Suppressor macrophage treated with lipopolysaccharide for 1 hour (primary cell): ENCODE data around the gene RAD23A.
"Not testable (repeated sequence)": the region's sequence is repeated elsewhere in the genome, so short reads cannot be mapped to it uniquely, and the experiment has no call there.

Experiments
- DNase-seq, 3 donors: peaks; one replicate each; pipeline ENCODE4 v3.0.0-alpha.2; 2020 to 2022

RAD23A gene

DNA sequence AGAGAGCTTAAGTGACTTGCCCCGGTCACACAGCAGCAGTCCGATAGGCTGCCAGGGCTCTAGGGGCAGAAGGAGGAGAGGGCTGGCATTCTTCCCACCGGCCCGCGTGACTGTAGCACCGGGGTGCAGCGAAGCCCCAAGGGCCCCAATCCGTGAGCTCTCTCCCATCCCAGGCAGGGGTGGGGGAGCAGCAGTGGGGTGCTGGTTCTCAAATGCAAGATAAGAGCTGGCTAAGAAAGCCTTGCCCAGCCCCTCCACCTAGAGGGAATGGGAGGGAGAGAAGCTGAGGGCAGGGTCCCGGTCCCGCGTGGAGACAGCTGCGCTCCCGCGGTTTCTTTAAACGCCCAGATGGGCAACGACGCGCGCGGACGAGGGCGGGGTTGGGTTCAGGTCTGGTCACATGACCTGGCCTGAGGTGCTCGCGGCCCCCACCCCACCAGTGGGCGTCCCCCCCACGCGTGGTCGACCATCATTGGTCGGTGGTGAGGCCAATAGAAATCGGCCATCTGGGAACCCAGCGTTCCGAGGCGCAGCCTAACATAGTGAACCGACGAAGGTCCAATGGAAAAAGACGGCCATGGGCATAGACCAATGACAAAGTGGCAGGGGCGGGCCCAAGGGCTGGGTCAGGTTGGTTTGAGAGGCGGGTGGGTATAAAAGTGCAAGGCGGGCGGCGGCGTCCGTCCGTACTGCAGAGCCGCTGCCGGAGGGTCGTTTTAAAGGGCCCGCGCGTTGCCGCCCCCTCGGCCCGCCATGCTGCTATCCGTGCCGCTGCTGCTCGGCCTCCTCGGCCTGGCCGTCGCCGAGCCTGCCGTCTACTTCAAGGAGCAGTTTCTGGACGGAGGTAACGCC lies 7.5 kb upstream of the RAD23A start, which contains the start of gene CALR:
CALR (plus strand) TSS at position 683 of the 852 bp plus-strand sequence; CDS start at position 754, 71 bp downstream.
- DNase-seq: peak; percentile 98 to 99 (median 99)

- peak; percentile 64 to 66 (median 65) for DNase-seq
Measured at GRCh38 chr19:12938779-12939601, 6.7 kb upstream of the RAD23A start.

DNA sequence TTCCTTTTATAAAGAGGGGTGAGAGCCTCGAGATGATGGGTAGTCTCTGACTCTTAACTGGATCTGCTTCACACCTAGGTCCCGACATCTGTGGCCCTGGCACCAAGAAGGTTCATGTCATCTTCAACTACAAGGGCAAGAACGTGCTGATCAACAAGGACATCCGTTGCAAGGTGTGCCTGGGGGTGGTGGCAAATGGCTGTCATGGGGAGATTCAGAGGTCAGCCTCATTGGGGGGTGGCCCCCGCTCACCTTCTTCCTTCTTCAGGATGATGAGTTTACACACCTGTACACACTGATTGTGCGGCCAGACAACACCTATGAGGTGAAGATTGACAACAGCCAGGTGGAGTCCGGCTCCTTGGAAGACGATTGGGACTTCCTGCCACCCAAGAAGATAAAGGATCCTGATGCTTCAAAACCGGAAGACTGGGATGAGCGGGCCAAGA lies 5.7 kb upstream of the RAD23A start:
- DNase-seq: no peak

- no peak for DNase-seq
Measured at GRCh38 chr19:12940897-12941296, 4.8 kb upstream of the RAD23A start.

DNA sequence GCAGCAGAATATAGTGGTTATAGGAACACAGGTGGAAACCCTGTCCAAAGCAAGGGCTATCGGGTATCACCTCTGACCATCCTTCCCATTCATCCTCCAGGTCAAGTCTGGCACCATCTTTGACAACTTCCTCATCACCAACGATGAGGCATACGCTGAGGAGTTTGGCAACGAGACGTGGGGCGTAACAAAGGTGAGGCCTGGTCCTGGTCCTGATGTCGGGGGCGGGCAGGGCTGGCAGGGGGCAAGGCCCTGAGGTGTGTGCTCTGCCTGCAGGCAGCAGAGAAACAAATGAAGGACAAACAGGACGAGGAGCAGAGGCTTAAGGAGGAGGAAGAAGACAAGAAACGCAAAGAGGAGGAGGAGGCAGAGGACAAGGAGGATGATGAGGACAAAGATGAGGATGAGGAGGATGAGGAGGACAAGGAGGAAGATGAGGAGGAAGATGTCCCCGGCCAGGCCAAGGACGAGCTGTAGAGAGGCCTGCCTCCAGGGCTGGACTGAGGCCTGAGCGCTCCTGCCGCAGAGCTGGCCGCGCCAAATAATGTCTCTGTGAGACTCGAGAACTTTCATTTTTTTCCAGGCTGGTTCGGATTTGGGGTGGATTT lies 2.1 kb upstream of the RAD23A start:
- DNase-seq: no peak

GRCh38 chr19:12944104-12944674 lies 1.5 kb upstream of the RAD23A start:
- DNase-seq: no peak

- peak; percentile 74 to 88 (median 77) for DNase-seq
Measured at GRCh38 chr19:12946092-12946721, 545 bp downstream of the RAD23A start.

DNA sequence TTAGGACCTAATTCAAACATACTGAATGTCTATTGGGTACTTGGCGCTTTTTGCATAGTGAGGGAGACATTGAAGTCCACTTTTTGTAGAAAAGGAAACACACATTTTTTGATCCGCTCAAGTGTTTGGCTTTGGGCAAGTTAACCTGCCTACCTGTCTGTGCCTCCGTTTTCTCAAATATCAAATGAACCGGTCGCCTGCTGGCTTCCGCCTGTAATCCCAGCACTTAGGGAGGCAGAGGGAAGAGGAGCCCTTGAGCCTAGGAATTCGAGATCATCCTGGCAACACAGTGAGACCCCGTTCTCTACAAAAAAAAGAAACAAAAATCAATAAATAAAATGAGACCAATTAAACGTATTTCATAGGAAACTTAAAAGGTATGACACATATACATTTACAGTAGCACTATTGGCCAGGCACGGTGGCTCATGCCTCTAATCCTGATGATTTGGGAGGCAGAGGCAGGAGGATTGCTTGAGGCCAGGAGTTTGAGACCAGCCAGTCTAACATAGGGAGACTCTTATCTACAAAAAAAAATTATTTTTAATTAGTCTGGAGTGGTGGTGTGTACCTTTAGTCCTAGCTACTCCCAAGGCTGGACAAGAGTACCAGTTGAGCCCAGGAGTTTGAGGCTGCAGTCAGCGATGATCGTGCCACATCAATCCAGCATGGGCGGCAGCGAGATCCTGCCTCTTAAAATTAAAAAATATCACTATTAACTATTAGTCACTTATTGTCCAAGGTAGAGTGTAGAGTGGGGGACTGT lies 1.3 kb downstream of the RAD23A start:
- DNase-seq: no peak

DNA sequence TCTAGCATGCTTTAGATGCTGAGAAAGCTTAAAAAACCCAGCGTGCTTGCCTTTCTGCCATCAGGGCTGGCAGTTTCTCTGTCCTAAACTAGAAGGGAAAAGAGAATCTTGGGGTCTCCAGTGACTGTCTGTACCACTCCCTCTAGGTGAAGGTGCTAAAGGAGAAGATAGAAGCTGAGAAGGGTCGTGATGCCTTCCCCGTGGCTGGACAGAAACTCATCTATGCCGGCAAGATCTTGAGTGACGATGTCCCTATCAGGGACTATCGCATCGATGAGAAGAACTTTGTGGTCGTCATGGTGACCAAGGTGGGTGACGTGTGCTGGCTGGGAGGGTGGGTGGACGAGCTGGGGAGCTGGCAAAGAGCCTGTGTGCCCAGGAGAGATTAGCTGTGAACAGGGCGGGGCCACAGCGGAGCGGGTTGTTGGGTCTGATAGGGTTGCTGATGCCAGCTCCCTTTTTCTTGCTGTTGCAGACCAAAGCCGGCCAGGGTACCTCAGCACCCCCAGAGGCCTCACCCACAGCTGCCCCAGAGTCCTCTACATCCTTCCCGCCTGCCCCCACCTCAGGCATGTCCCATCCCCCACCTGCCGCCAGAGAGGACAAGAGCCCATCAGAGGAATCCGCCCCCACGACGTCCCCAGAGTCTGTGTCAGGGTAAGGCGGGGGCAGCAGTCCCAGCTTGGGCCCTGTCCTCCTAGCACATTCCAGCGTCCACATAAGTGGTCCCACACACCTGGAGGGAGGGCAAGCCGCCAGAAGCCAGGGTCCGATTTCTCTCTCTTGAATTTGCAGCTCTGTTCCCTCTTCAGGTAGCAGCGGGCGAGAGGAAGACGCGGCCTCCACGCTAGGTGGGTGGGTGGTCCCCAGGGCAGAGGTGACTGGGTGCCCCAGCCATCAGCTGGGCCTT lies 2.3 kb downstream of the RAD23A start:
- DNase-seq: no peak

DNA sequence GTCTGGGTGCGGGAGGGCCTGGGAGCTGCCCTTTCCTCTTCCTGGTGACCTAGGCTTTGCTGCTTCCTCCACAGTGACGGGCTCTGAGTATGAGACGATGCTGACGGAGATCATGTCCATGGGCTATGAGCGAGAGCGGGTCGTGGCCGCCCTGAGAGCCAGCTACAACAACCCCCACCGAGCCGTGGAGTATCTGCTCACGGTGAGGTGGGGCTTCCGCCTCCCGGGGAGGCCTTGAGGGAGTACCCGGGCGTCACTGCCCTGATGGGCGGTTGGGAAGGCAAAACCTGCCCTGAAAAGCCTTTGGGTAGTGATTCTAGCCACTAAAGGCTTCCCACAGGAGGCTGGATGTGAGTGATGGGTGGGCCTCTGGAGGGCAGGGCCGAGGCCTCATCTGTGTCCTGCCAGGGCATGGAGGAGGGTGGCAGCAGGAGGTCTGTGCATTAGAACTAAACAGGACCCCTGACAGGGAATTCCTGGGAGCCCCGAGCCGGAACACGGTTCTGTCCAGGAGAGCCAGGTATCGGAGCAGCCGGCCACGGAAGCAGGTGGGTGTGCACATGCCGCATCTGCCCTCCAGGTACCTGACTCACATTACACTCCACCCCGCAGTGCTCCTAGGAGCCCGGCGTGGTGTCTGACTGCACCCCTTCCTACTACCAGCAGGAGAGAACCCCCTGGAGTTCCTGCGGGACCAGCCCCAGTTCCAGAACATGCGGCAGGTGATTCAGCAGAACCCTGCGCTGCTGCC lies 3.1 kb downstream of the RAD23A start:
- no peak for DNase-seq

GRCh38 chr19:12949363-12950283 lies 4.0 kb downstream of the RAD23A start:
- DNase-seq: no peak

DNA sequence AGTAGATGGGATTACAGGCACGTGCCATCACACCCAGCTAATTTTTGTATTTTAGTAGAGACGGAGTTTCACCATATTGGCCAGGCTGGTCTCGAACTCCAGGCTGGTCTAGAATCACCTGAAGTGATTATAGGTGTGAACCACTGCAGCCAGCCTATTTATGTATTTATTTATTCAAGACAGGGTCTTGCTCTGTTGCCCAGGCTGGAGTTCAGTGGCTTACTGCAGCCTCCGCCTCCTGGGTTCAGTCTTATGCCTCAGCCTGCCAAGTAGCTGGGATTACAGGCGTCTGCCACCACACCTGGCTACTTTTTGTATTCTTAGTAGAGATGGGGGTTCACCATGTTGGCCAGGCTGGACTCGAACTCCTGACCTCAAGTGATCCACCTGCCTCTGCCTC lies 6.4 kb downstream of the RAD23A start:
- not testable (repeated sequence) for DNase-seq

GRCh38 chr19:12952488-12953137 lies 7.0 kb downstream of the RAD23A start:
- DNase-seq: peak; percentile 84 to 92 (median 89)

DNA sequence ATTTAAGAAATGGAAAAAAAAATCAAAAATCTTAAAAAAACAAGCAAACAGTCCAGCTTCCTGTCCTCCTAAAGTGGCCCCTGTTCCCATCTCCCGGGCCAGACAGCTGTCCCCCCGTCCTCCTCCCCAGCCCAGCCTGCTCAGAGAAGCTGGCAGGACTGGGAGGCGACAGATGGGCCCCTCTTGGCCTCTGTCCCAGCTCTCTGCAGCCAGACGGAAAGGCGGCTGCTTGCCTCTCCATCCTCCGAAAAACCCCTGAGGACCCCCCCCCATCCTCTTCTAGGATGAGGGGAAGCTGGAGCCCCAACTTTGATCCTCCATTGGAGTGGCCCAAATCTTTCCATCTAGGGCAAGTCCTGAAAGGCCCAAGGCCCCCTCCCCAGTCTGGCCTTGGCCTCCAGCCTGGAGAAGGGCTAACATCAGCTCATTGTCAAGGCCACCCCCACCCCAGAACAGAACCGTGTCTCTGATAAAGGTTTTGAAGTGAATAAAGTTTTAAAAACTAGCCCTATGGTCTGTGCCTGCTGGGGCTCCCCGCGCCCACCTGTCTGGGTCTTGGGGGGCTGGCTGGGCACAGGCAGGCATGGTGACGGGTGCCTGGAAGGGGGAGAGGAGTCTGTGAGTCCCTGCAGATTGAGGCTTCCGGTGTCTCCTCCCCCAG lies 7.6 kb downstream of the RAD23A start:
- DNase-seq: no peak

DNA sequence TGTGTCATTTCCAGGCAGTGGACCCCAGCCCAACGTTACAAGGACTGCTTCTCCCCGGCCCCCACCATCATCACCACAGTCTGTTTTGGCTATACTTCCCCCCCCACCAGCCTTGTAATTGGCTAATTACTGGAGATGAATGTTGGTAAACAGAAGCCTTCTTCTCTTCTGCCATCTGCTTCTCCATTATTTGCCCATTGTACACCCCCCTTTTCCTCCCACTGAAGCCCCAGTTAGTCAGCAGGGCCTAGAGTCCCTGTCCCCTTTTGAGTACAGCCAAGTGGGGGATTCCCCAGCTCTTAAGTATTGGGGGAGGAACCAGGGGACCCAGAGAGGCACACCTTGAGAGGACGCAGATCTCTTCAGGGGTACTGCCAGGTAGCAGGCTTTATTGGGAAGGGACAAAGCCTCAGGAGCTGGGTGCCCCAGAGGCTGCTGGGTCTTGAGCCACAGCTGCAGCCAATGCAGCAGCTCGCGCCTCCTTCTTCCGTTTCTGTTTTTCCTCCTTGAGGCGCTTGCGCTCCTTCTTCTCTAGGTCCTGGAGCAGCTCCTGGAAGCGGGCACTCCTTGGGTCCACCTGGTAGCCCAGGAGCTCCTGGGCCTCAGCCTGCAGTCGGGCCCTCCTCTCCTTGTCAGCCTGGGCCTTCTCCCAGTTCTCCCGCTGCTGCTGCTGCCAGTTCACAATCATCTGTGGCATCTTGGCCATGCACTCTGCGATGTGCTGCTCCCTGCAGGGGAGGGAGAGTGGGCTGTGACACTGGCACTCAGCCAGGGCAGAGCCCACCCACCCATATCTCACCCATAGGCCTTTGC lies 8.3 kb downstream of the RAD23A start:
- DNase-seq: peak; percentile 41 to 70 (median 56)

DNA sequence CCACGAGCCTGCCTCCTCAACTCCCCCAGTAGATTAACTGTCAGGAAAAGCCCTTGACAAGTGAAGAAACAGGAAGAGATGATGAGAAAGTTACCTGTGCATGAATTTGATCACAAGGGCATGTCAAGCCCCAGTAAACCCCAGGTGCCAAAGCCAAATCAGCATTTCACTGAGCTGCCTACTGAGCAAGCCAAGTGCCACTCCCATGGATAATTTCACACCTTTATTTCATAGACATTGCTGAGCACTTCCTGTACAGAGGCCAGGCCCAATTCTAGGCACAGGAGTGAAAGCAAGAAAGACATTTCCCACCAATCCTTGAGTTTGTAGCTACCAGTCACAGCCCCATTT lies 8.9 kb downstream of the RAD23A start:
- no peak for DNase-seq

GRCh38 chr19:12955575-12955974 lies 9.9 kb downstream of the RAD23A start:
- not testable (repeated sequence) for DNase-seq
